ENCODE results near the gene RGS11.

The RGS11 gene

DNA sequence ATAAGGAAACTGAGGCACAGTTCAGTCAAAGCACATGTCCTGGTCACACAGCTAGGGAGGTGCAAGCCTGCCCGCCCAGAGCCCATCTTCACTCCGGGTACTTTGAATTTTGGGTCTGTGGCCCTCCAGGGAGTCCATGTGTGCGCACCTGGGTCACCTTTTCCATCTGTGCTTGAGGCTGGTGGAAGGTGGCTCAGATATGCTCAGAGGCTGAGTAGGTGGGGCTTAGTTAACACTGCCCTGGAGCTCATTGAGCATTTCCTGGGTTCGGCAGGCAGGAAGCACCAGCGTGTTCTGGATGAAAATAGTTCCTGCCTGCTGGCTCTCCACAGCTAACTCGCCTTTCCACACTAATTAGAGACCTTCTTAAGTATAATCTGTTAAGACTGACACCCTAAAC, 21.9 kb downstream of the RGS11 start:
- no peak for TF ChIP-seq FOXP2 (optimal IDR thresholded peaks at IDR 0.05; ENCODE audit: borderline replicate concordance, extremely low read depth, extremely low read length, insufficient read depth)
- TF ChIP-seq POLR2AphosphoS5 (IDR thresholded peaks at IDR 0.05; ENCODE audit: low read depth, low read length): no peak
- TF ChIP-seq TAF1 (IDR thresholded peaks at IDR 0.05; ENCODE audit: borderline replicate concordance, insufficient read depth, low read length): no peak
- TF ChIP-seq, protein P1, sequence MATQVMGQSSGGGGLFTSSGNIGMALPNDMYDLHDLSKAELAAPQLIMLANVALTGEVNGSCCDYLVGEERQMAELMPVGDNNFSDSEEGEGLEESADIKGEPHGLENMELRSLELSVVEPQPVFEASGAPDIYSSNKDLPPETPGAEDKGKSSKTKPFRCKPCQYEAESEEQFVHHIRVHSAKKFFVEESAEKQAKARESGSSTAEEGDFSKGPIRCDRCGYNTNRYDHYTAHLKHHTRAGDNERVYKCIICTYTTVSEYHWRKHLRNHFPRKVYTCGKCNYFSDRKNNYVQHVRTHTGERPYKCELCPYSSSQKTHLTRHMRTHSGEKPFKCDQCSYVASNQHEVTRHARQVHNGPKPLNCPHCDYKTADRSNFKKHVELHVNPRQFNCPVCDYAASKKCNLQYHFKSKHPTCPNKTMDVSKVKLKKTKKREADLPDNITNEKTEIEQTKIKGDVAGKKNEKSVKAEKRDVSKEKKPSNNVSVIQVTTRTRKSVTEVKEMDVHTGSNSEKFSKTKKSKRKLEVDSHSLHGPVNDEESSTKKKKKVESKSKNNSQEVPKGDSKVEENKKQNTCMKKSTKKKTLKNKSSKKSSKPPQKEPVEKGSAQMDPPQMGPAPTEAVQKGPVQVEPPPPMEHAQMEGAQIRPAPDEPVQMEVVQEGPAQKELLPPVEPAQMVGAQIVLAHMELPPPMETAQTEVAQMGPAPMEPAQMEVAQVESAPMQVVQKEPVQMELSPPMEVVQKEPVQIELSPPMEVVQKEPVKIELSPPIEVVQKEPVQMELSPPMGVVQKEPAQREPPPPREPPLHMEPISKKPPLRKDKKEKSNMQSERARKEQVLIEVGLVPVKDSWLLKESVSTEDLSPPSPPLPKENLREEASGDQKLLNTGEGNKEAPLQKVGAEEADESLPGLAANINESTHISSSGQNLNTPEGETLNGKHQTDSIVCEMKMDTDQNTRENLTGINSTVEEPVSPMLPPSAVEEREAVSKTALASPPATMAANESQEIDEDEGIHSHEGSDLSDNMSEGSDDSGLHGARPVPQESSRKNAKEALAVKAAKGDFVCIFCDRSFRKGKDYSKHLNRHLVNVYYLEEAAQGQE (IDR thresholded peaks at IDR 0.05; ENCODE audit: insufficient read depth in 1 of 2, low read depth in 2 of 2, low read length in 2 of 2): no peak
- TF ChIP-seq SIN3A (IDR thresholded peaks at IDR 0.05; ENCODE audit: borderline replicate concordance, insufficient read depth, low read length): no peak

DNA sequence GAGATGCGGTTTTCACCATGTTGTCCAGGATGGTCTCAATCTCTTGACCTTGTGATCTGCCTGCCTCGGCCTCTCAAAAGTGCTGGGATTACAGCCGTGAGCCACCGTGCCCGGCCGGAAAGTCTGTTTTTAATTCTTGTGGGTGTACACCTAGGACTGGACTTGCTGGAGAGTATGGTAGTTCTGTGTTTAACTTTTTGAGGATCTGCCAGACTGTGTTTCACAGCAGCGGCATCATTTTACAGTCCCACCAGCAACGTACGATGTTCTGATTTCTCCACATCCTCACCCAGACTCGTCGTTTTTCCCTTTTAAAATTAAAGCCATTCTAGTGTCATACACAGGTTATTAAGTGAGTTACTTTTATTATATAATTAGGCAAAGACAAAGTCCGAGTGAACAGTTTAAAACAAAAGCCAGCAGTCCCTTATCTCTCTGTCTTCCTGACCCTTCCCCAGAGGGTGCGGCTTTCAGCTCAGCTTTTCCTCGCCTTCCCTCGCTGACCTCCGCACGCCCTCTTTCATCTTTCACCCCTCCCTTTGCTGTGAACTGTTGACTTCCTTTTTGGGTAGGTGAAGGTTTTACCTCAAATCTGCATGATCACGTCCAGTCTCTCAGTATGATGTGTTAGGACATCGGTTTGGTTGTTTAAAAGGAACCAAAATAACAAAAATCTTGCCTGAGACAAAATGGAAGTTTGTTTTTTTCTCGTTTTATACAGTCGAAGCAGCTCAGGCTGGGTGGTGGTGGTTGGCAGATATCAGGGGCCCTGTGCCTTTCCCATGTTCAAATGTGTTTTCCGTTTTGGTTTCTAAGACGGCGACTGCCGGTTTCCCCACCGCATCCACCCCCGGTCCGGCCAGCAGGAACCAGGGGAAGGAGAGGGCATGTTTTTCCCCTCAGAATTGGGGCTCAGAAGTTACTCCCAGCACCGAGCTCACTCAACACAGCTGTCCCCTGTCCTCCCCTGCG, 23.1 kb downstream of the RGS11 start:
- TF ChIP-seq TAF1 (IDR thresholded peaks at IDR 0.05; ENCODE audit: borderline replicate concordance, insufficient read depth, low read length): no peak
- no peak for TF ChIP-seq POLR2AphosphoS5 (IDR thresholded peaks at IDR 0.05; ENCODE audit: low read depth, low read length)
- TF ChIP-seq, protein P1 (IDR thresholded peaks at IDR 0.05; ENCODE audit: insufficient read depth in 1 of 2, low read depth in 2 of 2, low read length in 2 of 2): no peak
- no peak for TF ChIP-seq FOXP2 (optimal IDR thresholded peaks at IDR 0.05; ENCODE audit: borderline replicate concordance, extremely low read depth, extremely low read length, insufficient read depth)
- no peak for TF ChIP-seq SIN3A (IDR thresholded peaks at IDR 0.05; ENCODE audit: borderline replicate concordance, insufficient read depth, low read length)

DNA sequence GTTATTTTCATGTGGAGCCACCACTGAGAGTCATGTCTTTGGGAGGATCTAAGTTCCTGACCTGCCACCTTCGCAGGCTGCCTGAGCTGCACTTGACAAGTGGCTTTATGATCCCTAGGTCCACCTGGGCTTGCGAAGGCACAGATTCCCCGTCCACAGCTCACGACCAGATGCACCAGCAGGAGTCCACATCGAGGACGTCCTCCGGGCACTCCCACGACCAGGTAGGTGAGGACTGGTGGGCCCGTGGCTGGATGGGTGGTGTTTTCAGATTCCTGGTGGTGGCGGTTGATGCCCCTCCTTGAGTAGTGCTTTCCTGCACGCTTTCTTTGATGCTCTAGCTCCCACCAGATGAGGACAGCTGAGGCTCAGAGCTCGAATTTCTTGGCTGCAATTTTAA, 26.3 kb downstream of the RGS11 start:
- TF ChIP-seq, protein P1 (IDR thresholded peaks at IDR 0.05; ENCODE audit: insufficient read depth in 1 of 2, low read depth in 2 of 2, low read length in 2 of 2): no peak
- TF ChIP-seq FOXP2 (optimal IDR thresholded peaks at IDR 0.05; ENCODE audit: borderline replicate concordance, extremely low read depth, extremely low read length, insufficient read depth): no peak
- no peak for TF ChIP-seq SIN3A (IDR thresholded peaks at IDR 0.05; ENCODE audit: borderline replicate concordance, insufficient read depth, low read length)
- TF ChIP-seq TAF1 (IDR thresholded peaks at IDR 0.05; ENCODE audit: borderline replicate concordance, insufficient read depth, low read length): no peak
- TF ChIP-seq POLR2AphosphoS5 (IDR thresholded peaks at IDR 0.05; ENCODE audit: low read depth, low read length): no peak

DNA sequence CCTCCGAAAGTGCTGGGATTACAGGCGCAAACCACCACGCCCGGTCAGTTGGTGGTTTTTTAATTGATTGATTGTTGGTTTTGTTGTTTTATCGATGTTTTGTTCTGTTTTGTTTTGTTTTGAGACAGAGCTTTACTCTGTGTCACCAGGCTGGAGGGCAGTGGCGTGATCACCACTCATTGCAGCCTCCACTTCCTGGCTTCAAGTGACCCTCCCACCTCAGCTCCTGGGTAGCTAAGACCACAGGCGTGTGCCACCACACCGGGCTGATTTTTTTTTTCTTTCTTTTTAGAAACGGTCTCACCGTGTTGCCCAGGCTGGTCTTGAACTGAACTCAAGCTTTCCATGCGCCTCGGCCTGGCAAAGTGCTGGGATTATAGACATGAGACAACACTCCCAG, 28.7 kb downstream of the RGS11 start:
- no peak for TF ChIP-seq SIN3A (IDR thresholded peaks at IDR 0.05; ENCODE audit: borderline replicate concordance, insufficient read depth, low read length)
- TF ChIP-seq, protein P1 (IDR thresholded peaks at IDR 0.05; ENCODE audit: insufficient read depth in 1 of 2, low read depth in 2 of 2, low read length in 2 of 2): no peak
- TF ChIP-seq POLR2AphosphoS5 (IDR thresholded peaks at IDR 0.05; ENCODE audit: low read depth, low read length): no peak
- TF ChIP-seq TAF1 (IDR thresholded peaks at IDR 0.05; ENCODE audit: borderline replicate concordance, insufficient read depth, low read length): no peak
- no peak for TF ChIP-seq FOXP2 (optimal IDR thresholded peaks at IDR 0.05; ENCODE audit: borderline replicate concordance, extremely low read depth, extremely low read length, insufficient read depth)

All from PFSK-1 (cell line).